CD8-positive, alpha-beta memory T cell (primary cell): ENCODE data around the gene SLC17A5. TPM values are rescaled to one million over a fixed set of nuclear protein-coding genes. Genes with fewer than 3 reads are reported as not detected.

Experiments used
- CTCF ChIA-PET: fragments of 350-600 bp; sonication (Branson Sonifier 250); formaldehyde crosslinking; loops from one replicate; lab custom pipeline; 2021; ENCODE audit warnings: antibody characterized with exemption; lab: Charles Lee
- POLR2A ChIA-PET: fragments of 350-600 bp; sonication (Branson Sonifier 250); formaldehyde crosslinking; loops from one replicate; lab custom pipeline; 2021; ENCODE audit warnings: antibody characterized with exemption; lab: Charles Lee
- DNase-seq, 5 donors: peaks; one replicate each; pipeline versions ENCODE4 v3.0.0 to v3.0.0-alpha.2; 2020 to 2022; ENCODE audit warnings: mixed read lengths in 1 of 5
- H3K27ac ChIP-seq: one replicate; pipeline ENCODE4 v1.7.0; 2013; ENCODE audit warnings: low read depth, mild to moderate bottlenecking, low read length, moderate library complexity
- H3K27me3 ChIP-seq: 2 replicates; pipeline ENCODE4 v1.7.0; 2013; ENCODE audit warnings: low read length, mild to moderate bottlenecking; ENCODE audit not compliant: insufficient read depth, poor library complexity, severe bottlenecking
- H3K36me3 ChIP-seq: 2 replicates; pipeline ENCODE4 v1.7.0; 2013; ENCODE audit warnings: mild to moderate bottlenecking, low read length, moderate library complexity; ENCODE audit not compliant: insufficient read depth
- H3K4me1 ChIP-seq: 2 replicates; pipeline ENCODE4 v1.7.0; 2013; ENCODE audit warnings: mild to moderate bottlenecking, low read length, moderate library complexity; ENCODE audit not compliant: insufficient read depth
- H3K4me3 ChIP-seq: 2 replicates; pipeline ENCODE4 v1.7.0; 2013; ENCODE audit warnings: mild to moderate bottlenecking, low read length
- H3K9me3 ChIP-seq: 2 replicates; pipeline ENCODE4 v1.7.0; 2013; ENCODE audit warnings: mild to moderate bottlenecking, low read length
- H3K27ac Mint-ChIP-seq, 8 donors: one replicate each; pipeline ENCODE4 v1.8.0; 2020 to 2021; ENCODE audit warnings: mixed read lengths in 8 of 8, mild to moderate bottlenecking in 6 of 8, inconsistent platforms in 3 of 8, moderate library complexity in 3 of 8
- H3K27me3 Mint-ChIP-seq, 2 donors: one replicate each; pipeline ENCODE4 v1.8.0; 2020 to 2021; ENCODE audit warnings: mixed read lengths in 2 of 2, mild to moderate bottlenecking in 1 of 2, moderate library complexity in 1 of 2
- H3K36me3 Mint-ChIP-seq, 3 donors: one replicate each; pipeline ENCODE4 v1.8.0; 2020 to 2021; ENCODE audit warnings: mixed read lengths in 3 of 3, inconsistent platforms in 1 of 3, mild to moderate bottlenecking in 1 of 3
- H3K4me1 Mint-ChIP-seq, 3 donors: one replicate each; pipeline ENCODE4 v1.8.0; 2020 to 2021; ENCODE audit warnings: mixed read lengths in 3 of 3, inconsistent platforms in 1 of 3, mild to moderate bottlenecking in 1 of 3
- H3K4me3 Mint-ChIP-seq, 7 donors: one replicate each; pipeline ENCODE4 v1.8.0; 2020 to 2021; ENCODE audit warnings: mixed read lengths in 7 of 7, mild to moderate bottlenecking in 6 of 7, moderate library complexity in 4 of 7, inconsistent platforms in 2 of 7
- H3K9me3 Mint-ChIP-seq, 5 donors: one replicate each; pipeline ENCODE4 v1.8.0; 2020 to 2022; ENCODE audit warnings: mixed read lengths in 5 of 5, mild to moderate bottlenecking in 3 of 5, moderate library complexity in 2 of 5, inconsistent platforms in 1 of 5
- polyA plus RNA-seq: library from polyadenylated mRNA; unstranded; fragments of 300-500 nt; fragmentation: Illumina TruSeq; gene quantifications from one replicate; pipeline ENCODE4 v1.2.3, GENCODE V29; 2021
- total RNA-seq, 2 experiments: library from RNA; stranded (reverse); gene quantifications; one replicate each; pipeline ENCODE4 v1.2.3, GENCODE V29; 2021

Gene SLC17A5
- total and polyA plus RNA-seq, 3 experiments from 2014 or later, result 5.4 to 9.7 (median 5.6) TPM

- CTCF ChIA-PET, result no interaction called here
- no peak overlapping the region for H3K4me3 ChIP-seq
- no peaks in the 10 kb centered on the region for H3K36me3 ChIP-seq
- no peaks in the 10 kb centered on the region for H3K9me3 ChIP-seq
- Mint-ChIP-seq H3K36me3 (peaks cover 0 to 12% (median 0%) of the 10 kb centered on the region in 3 donors), H3K4me3 (peak overlapping the region in 2 of 7 donors; percentile 1 to 51), H3K9me3 (no peaks in the 10 kb centered on the region), H3K27me3 (no peaks in the 10 kb centered on the region), H3K4me1 (peaks cover 30 to 34% (median 34%) of the 10 kb centered on the region in 3 donors), H3K27ac (peak overlapping the region in 7 of 8 donors; percentile 3 to 85 (median 70))
- peak in 3 of 5 donors; percentile 6 to 14 (median 7) for DNase-seq
- no peak overlapping the region for H3K27ac ChIP-seq
- H3K4me1 ChIP-seq, result peaks cover 17% of the 10 kb centered on the region
- H3K27me3 ChIP-seq, result no peaks in the 10 kb centered on the region
- POLR2A ChIA-PET, result no interaction called here
Observed at GRCh38 chr6:73657201-73657600, 3.4 kb upstream of the SLC17A5 start.

- Histone ChIP-seq H3K4me1 (peaks cover 22% of the 10 kb centered on the region), H3K36me3 (no peaks in the 10 kb centered on the region), H3K4me3 (no peak overlapping the region), H3K9me3 (no peaks in the 10 kb centered on the region), H3K27ac (no peak overlapping the region), H3K27me3 (no peaks in the 10 kb centered on the region)
- peak overlapping the region in 7 of 8 donors; percentile 3 to 85 (median 70) for H3K27ac Mint-ChIP-seq
- H3K4me3 Mint-ChIP-seq, result peak overlapping the region in 2 of 7 donors; percentile 51 to 69
- H3K36me3 Mint-ChIP-seq, result peaks cover 0 to 12% (median 0%) of the 10 kb centered on the region in 3 donors
- H3K4me1 Mint-ChIP-seq, result peaks cover 34 to 40% (median 39%) of the 10 kb centered on the region in 3 donors
- CTCF ChIA-PET, result no interaction called here
- POLR2A ChIA-PET, result no interaction called here
- DNase-seq, result no peak
- no peaks in the 10 kb centered on the region for H3K9me3 Mint-ChIP-seq
- H3K27me3 Mint-ChIP-seq, result no peaks in the 10 kb centered on the region
Observed at GRCh38 chr6:73656531-73657145, 2.8 kb upstream of the SLC17A5 start.

GRCh38 chr6:73655341-73655917 lies 1.6 kb upstream of the SLC17A5 start:
- no peaks in the 10 kb centered on the region for H3K9me3 ChIP-seq
- Mint-ChIP-seq H3K27ac (peak overlapping the region; percentile 23 to 96 (median 92)), H3K9me3 (no peaks in the 10 kb centered on the region), H3K4me3 (peak overlapping the region; percentile 54 to 100 (median 93)), H3K27me3 (no peaks in the 10 kb centered on the region), H3K4me1 (peaks cover 37 to 46% (median 45%) of the 10 kb centered on the region in 3 donors), H3K36me3 (peaks cover 0 to 17% (median 2%) of the 10 kb centered on the region in 3 donors)
- no peak for DNase-seq
- H3K4me3 ChIP-seq, result peak overlapping the region; percentile 97
- H3K36me3 ChIP-seq, result no peaks in the 10 kb centered on the region
- no peaks in the 10 kb centered on the region for H3K27me3 ChIP-seq
- H3K27ac ChIP-seq, result peak overlapping the region; percentile 93
- POLR2A ChIA-PET, result interaction anchor here (0.6 kb wide), 1 partner anchor 74 kb away, joined by 3 read pairs; no protein-coding TSS in a partner anchor
- H3K4me1 ChIP-seq, result peaks cover 22% of the 10 kb centered on the region
- CTCF ChIA-PET, result interaction anchor here (3.7 kb wide), 1 partner anchor 193 kb away, joined by 17 read pairs; the partner anchor contains the start of gene MTO1

- H3K27me3 ChIP-seq, result no peaks in the 10 kb centered on the region
- peak overlapping the region; percentile 93 for H3K27ac ChIP-seq
- Mint-ChIP-seq H3K4me3 (peak overlapping the region; percentile 97 to 99 (median 99)), H3K36me3 (peaks cover 5 to 29% (median 7%) of the 10 kb centered on the region in 3 donors), H3K27me3 (no peaks in the 10 kb centered on the region), H3K4me1 (peaks cover 38 to 50% (median 45%) of the 10 kb centered on the region in 3 donors), H3K9me3 (no peaks in the 10 kb centered on the region), H3K27ac (peak overlapping the region; percentile 91 to 98 (median 98))
- no peaks in the 10 kb centered on the region for H3K9me3 ChIP-seq
- H3K36me3 ChIP-seq, result no peaks in the 10 kb centered on the region
- peaks cover 22% of the 10 kb centered on the region for H3K4me1 ChIP-seq
- DNase-seq, result peak; percentile 49 to 81 (median 72)
- POLR2A ChIA-PET, result interaction anchor here (0.6 to 3.5 kb wide), 13 partner anchors 36 to 1632 kb away, joined by 3 to 54 read pairs (median 5); partner anchors contain the start of genes DDX43, EEF1A1 and MTO1
- peak overlapping the region; percentile 97 for H3K4me3 ChIP-seq
- CTCF ChIA-PET, result interaction anchor here (0.5 to 4.2 kb wide), 21 partner anchors 9 to 1977 kb away, joined by 3 to 32 read pairs (median 3); partner anchors contain the start of genes CGAS, EEF1A1 and MTO1
Observed at GRCh38 chr6:73652637-73653570, 888 bp downstream of the SLC17A5 start.

- H3K4me3 Mint-ChIP-seq, result peak overlapping the region in 1 of 7 donors; percentile 74
- Histone ChIP-seq H3K27ac (no peak overlapping the region), H3K4me1 (peaks cover 16% of the 10 kb centered on the region), H3K27me3 (no peaks in the 10 kb centered on the region), H3K4me3 (no peak overlapping the region), H3K36me3 (no peaks in the 10 kb centered on the region), H3K9me3 (no peaks in the 10 kb centered on the region)
- H3K9me3 Mint-ChIP-seq, result no peaks in the 10 kb centered on the region
- CTCF ChIA-PET, result interaction anchor here (0.7 kb wide), 1 partner anchor 52 kb away, joined by 3 read pairs; no protein-coding TSS in a partner anchor
- DNase-seq, result no peak
- POLR2A ChIA-PET, result no interaction called here
- H3K27ac Mint-ChIP-seq, result peak overlapping the region in 3 of 8 donors; percentile 20 to 56 (median 24)
- H3K27me3 Mint-ChIP-seq, result no peaks in the 10 kb centered on the region
- H3K4me1 Mint-ChIP-seq, result peaks cover 35 to 44% (median 41%) of the 10 kb centered on the region in 3 donors
- peaks cover 5 to 38% (median 7%) of the 10 kb centered on the region in 3 donors for H3K36me3 Mint-ChIP-seq
Observed at GRCh38 chr6:73649783-73650182, 4.0 kb downstream of the SLC17A5 start.

GRCh38 chr6:73648166-73648565 lies 5.6 kb downstream of the SLC17A5 start:
- H3K36me3 ChIP-seq, result no peaks in the 10 kb centered on the region
- H3K9me3 Mint-ChIP-seq, result no peaks in the 10 kb centered on the region
- peak overlapping the region in 1 of 8 donors; percentile 71 for H3K27ac Mint-ChIP-seq
- CTCF ChIA-PET, result interaction anchor here (0.8 to 2.7 kb wide), 2 partner anchors 133 to 143 kb away, joined by 3 to 7 read pairs; no protein-coding TSS in a partner anchor
- H3K27me3 Mint-ChIP-seq, result no peaks in the 10 kb centered on the region
- H3K27me3 ChIP-seq, result no peaks in the 10 kb centered on the region
- no peaks in the 10 kb centered on the region for H3K9me3 ChIP-seq
- peaks cover 12% of the 10 kb centered on the region for H3K4me1 ChIP-seq
- no peak overlapping the region for H3K4me3 ChIP-seq
- H3K4me1 Mint-ChIP-seq, result peaks cover 31 to 42% (median 36%) of the 10 kb centered on the region in 3 donors
- no peak overlapping the region for H3K4me3 Mint-ChIP-seq
- DNase-seq, result no peak
- no peak overlapping the region for H3K27ac ChIP-seq
- peaks cover 5 to 32% (median 7%) of the 10 kb centered on the region in 3 donors for H3K36me3 Mint-ChIP-seq
- POLR2A ChIA-PET, result no interaction called here

GRCh38 chr6:73644941-73645591 lies 8.7 kb downstream of the SLC17A5 start:
- H3K36me3 ChIP-seq, result no peaks in the 10 kb centered on the region
- no peaks in the 10 kb centered on the region for H3K4me1 ChIP-seq
- H3K27me3 Mint-ChIP-seq, result no peaks in the 10 kb centered on the region
- peaks cover 11 to 48% (median 14%) of the 10 kb centered on the region in 3 donors for H3K36me3 Mint-ChIP-seq
- H3K9me3 ChIP-seq, result no peaks in the 10 kb centered on the region
- H3K4me3 ChIP-seq, result peak overlapping the region; percentile 5
- no peaks in the 10 kb centered on the region for H3K9me3 Mint-ChIP-seq
- no peaks in the 10 kb centered on the region for H3K27me3 ChIP-seq
- H3K27ac ChIP-seq, result no peak overlapping the region
- POLR2A ChIA-PET, result interaction anchor here (0.7 to 1.0 kb wide), 2 partner anchors 9 to 37 kb away, joined by 3 to 7 read pairs; partner anchors contain the start of gene SLC17A5
- peaks cover 17 to 21% (median 20%) of the 10 kb centered on the region in 3 donors for H3K4me1 Mint-ChIP-seq
- peak overlapping the region in 5 of 8 donors; percentile 9 to 66 (median 55) for H3K27ac Mint-ChIP-seq
- CTCF ChIA-PET, result interaction anchor here (2.7 kb wide), 1 partner anchor 130 kb away, joined by 7 read pairs; no protein-coding TSS in a partner anchor
- DNase-seq, result peak in 1 of 5 donors; percentile 12
- peak overlapping the region; percentile 74 to 91 (median 86) for H3K4me3 Mint-ChIP-seq
